GM23338 (cell line): ENCODE measurements around the gene ASCL2. TPM values are rescaled to one million over a fixed set of nuclear protein-coding genes. Genes with fewer than 3 reads are reported as not detected.

Source experiments
- EZH2 ChIP-seq: fragments of 200-600 bp; sonication (generic); IDR thresholded peaks from one replicate; pipeline ENCODE4 v1.8.0; 2017; ENCODE audit warnings: antibody characterized with exemption, mild to moderate bottlenecking, low read depth; ENCODE audit not compliant: unreplicated experiment
- EZH2phosphoT487 ChIP-seq: fragments of 200-600 bp; sonication (generic); IDR thresholded peaks from one replicate; pipeline ENCODE4 v1.8.1; 2018; ENCODE audit warnings: antibody characterized with exemption; ENCODE audit not compliant: unreplicated experiment
- JUNB ChIP-seq: IDR thresholded peaks from one replicate; pipeline ENCODE4 v1.6.1; 2016; ENCODE audit warnings: antibody characterized with exemption; ENCODE audit not compliant: unreplicated experiment
- NANOG ChIP-seq: IDR thresholded peaks from 2 replicates; pipeline ENCODE4 v1.6.1; 2016; ENCODE audit warnings: antibody characterized with exemption, borderline replicate concordance
- POLR2AphosphoS5 ChIP-seq: IDR thresholded peaks from 2 replicates; pipeline ENCODE4 v1.6.1; 2016; ENCODE audit warnings: antibody characterized with exemption, low read depth
- STAT1 ChIP-seq: IDR thresholded peaks from one replicate; pipeline ENCODE4 v1.6.1; 2016; ENCODE audit warnings: antibody characterized with exemption; ENCODE audit not compliant: unreplicated experiment
- ZNF114 ChIP-seq: fragments of 250-450 bp; sonication (Bioruptor Pico); IDR thresholded peaks from 2 replicates; pipeline ENCODE4 v1.5.0; 2020; ENCODE audit warnings: mild to moderate bottlenecking, moderate library complexity
- ZNF331 ChIP-seq: fragments of 250-450 bp; sonication (Bioruptor Pico); IDR thresholded peaks from 2 replicates; pipeline ENCODE4 v1.5.0; 2020; ENCODE audit warnings: low read depth, mild to moderate bottlenecking, moderate library complexity
- ZNF462 ChIP-seq: fragments of 250-450 bp; sonication (Bioruptor Pico); IDR thresholded peaks from 2 replicates; pipeline ENCODE4 v1.5.0; 2020; ENCODE audit warnings: mild to moderate bottlenecking, moderate library complexity
- polyA plus RNA-seq: library from polyadenylated mRNA; unstranded; fragments of >200 nt; fragmentation: Nextera tagmentation; extraction: Ambion mirVana; gene quantifications from 2 replicates; pipeline ENCODE4 v1.2.1, GENCODE V29; 2016
- total RNA-seq: library from RNA; depleted of rRNA; stranded (reverse); fragments of >200 nt; shearing (Covaris generic); gene quantifications from 2 replicates; pipeline ENCODE4 v1.2.3, GENCODE V29; 2014
- TF ChIP-seq, protein P1 (sequence below): IDR thresholded peaks from 2 replicates; pipeline ENCODE4 v1.6.1; 2016; ENCODE audit warnings: antibody characterized with exemption

ASCL2 gene
- total and polyA plus RNA-seq, 2 experiments from 2014 or later, result 0.57 to 1.6 TPM

DNA sequence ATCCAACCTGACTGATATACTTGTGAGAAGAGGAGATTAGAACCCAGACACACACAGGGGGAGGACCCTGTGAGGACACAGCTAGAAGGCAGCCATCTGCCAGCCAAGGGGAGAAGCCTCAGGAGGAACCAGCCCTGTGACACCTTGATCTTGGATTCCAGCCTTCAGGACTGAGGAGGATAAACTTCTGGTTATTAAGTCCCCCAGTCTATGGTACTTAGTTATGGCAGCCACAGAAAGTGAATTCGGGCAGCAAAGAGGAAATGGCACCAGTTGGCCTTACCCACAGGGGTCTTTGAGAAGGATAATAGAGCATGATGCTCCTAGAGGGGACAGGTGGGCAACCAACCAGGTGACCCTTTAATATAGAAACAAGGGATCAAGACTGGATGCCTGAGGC lies 49.4 kb downstream of the ASCL2 start (continued):
- TF ChIP-seq ZNF462 (CRISPR knock-in tag) (no peak), ZNF331 (CRISPR knock-in tag) (no peak), ZNF114 (CRISPR knock-in tag) (no peak), EZH2phosphoT487 (no peak), NANOG (no peak), EZH2 (no peak), JUNB (no peak), POLR2AphosphoS5 (no peak), STAT1 (no peak)
- TF ChIP-seq, protein P1, sequence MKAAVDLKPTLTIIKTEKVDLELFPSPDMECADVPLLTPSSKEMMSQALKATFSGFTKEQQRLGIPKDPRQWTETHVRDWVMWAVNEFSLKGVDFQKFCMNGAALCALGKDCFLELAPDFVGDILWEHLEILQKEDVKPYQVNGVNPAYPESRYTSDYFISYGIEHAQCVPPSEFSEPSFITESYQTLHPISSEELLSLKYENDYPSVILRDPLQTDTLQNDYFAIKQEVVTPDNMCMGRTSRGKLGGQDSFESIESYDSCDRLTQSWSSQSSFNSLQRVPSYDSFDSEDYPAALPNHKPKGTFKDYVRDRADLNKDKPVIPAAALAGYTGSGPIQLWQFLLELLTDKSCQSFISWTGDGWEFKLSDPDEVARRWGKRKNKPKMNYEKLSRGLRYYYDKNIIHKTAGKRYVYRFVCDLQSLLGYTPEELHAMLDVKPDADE, result no peak
